SU-DHL-6 (cell line): ENCODE data around the gene MRAP2.

Experiments used
- H2AFZ ChIP-seq: fragments of 200-600 bp; sonication (generic); 2 replicates; pipeline ENCODE4 v1.6.1; 2014; ENCODE audit warnings: low read depth, mild to moderate bottlenecking, moderate library complexity, mixed read lengths, antibody characterized with exemption, low read length; ENCODE audit not compliant: severe bottlenecking
- H3F3A ChIP-seq: fragments of 200-600 bp; shearing (Covaris generic); 2 replicates; pipeline ENCODE4 v1.6.0; 2016; ENCODE audit warnings: antibody characterized with exemption, mild to moderate bottlenecking; ENCODE audit not compliant: insufficient read depth
- H3K27ac ChIP-seq: fragments of 200-600 bp; sonication (generic); 2 replicates; pipeline ENCODE4 v1.5.1; 2016; ENCODE audit warnings: low read depth, mild to moderate bottlenecking, low read length, moderate library complexity, mixed read lengths
- H3K27me3 ChIP-seq: fragments of 200-600 bp; sonication (generic), shearing (Covaris generic); 2 replicates; pipeline ENCODE4 v1.6.0; 2014; ENCODE audit warnings: mild to moderate bottlenecking, low read length
- H3K36me3 ChIP-seq: fragments of 200-600 bp; sonication (generic); 2 replicates; pipeline ENCODE4 v1.6.1; 2014; ENCODE audit warnings: mild to moderate bottlenecking, low read length, mixed read lengths
- H3K4me2 ChIP-seq: fragments of 300-600, 200-600 bp; shearing (Covaris generic), sonication (generic); 2 replicates; pipeline ENCODE4 v1.6.0; 2014; ENCODE audit warnings: low read length, low read depth, mild to moderate bottlenecking; ENCODE audit not compliant: poor library complexity, severe bottlenecking
- H3K4me3 ChIP-seq: fragments of 200-600 bp; sonication (generic); 2 replicates; pipeline ENCODE4 v1.5.1; 2014; ENCODE audit warnings: antibody characterized with exemption, low read length, mild to moderate bottlenecking, mixed read lengths; ENCODE audit not compliant: insufficient read depth, poor library complexity, severe bottlenecking
- H3K79me2 ChIP-seq: fragments of 200-600 bp; sonication (generic); 2 replicates; pipeline ENCODE4 v1.6.1; 2014; ENCODE audit warnings: mild to moderate bottlenecking, low read length, moderate library complexity; ENCODE audit not compliant: insufficient read depth
- H3K9ac ChIP-seq: fragments of 200-600 bp; sonication (generic); 2 replicates; pipeline ENCODE4 v1.7.0; 2014; ENCODE audit warnings: mild to moderate bottlenecking, low read length
- H3K9me2 ChIP-seq: fragments of 200-600 bp; sonication (generic); replicated peaks from 2 replicates; pipeline ENCODE4 v1.6.1; 2014; ENCODE audit warnings: low read length; ENCODE audit not compliant: insufficient read depth
- H3K9me3 ChIP-seq: fragments of 200-600 bp; sonication (generic); 2 replicates; pipeline ENCODE4 v1.6.1; 2014; ENCODE audit warnings: low read length, mixed read lengths; ENCODE audit not compliant: insufficient read depth
- H4K20me1 ChIP-seq: fragments of 200-600 bp; sonication (generic); 2 replicates; pipeline ENCODE4 v1.6.1; 2014; ENCODE audit warnings: low read depth, mild to moderate bottlenecking, antibody characterized with exemption, low read length, moderate library complexity, mixed read lengths
- EZH2phosphoT487 ChIP-seq: fragments of 200-600 bp; sonication (generic), shearing (Covaris generic); conservative IDR thresholded peaks from 2 replicates; pipeline ENCODE4 v1.6.1; 2018; ENCODE audit warnings: mild to moderate bottlenecking, antibody characterized with exemption, low read length, moderate library complexity, mixed read lengths
- TF ChIP-seq, protein P1 (sequence below): fragments of 200-600 bp; sonication (generic); IDR thresholded peaks from one replicate; pipeline ENCODE4 v1.5.1; 2017; ENCODE audit warnings: antibody characterized with exemption, mild to moderate bottlenecking, low read length, moderate library complexity; ENCODE audit not compliant: insufficient read depth, poor library complexity, severe bottlenecking

Gene MRAP2

DNA sequence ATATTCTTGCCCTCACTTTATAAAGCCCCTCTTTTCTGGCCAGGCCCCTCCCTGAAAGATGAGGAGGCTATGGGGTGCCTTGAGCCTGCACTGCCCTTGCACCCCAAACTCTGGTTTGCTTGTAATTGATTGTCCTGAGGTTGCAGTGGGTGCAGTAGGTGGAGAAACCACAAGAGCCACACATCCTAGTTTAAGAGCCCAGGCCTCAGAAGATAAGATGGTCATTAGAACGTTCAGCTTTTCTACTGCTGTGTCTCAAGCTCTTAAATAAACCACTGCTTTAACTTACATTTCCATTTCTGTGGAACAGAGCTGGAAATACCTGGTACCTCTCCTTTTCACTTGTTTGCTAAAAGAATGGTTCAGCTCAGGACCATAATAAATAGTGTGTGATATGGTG is 9.0 kb downstream of the MRAP2 start:
- Histone ChIP-seq H3K27ac (no peak overlapping the region), H3K36me3 (no peaks in the 10 kb centered on the region), H3K9ac (no peak overlapping the region), H3K79me2 (no peaks in the 10 kb centered on the region), H3K9me3 (no peaks in the 10 kb centered on the region), H3K4me3 (no peak overlapping the region), H3K9me2 (no peaks in the 10 kb centered on the region), H3K27me3 (no peaks in the 10 kb centered on the region), H3F3A (no peaks in the 10 kb centered on the region), H3K4me2 (no peak overlapping the region), H4K20me1 (no peaks in the 10 kb centered on the region), H2AFZ (no peak overlapping the region)
- TF ChIP-seq EZH2phosphoT487 = no peak
- TF ChIP-seq, protein P1, sequence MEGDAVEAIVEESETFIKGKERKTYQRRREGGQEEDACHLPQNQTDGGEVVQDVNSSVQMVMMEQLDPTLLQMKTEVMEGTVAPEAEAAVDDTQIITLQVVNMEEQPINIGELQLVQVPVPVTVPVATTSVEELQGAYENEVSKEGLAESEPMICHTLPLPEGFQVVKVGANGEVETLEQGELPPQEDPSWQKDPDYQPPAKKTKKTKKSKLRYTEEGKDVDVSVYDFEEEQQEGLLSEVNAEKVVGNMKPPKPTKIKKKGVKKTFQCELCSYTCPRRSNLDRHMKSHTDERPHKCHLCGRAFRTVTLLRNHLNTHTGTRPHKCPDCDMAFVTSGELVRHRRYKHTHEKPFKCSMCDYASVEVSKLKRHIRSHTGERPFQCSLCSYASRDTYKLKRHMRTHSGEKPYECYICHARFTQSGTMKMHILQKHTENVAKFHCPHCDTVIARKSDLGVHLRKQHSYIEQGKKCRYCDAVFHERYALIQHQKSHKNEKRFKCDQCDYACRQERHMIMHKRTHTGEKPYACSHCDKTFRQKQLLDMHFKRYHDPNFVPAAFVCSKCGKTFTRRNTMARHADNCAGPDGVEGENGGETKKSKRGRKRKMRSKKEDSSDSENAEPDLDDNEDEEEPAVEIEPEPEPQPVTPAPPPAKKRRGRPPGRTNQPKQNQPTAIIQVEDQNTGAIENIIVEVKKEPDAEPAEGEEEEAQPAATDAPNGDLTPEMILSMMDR = no peak

DNA sequence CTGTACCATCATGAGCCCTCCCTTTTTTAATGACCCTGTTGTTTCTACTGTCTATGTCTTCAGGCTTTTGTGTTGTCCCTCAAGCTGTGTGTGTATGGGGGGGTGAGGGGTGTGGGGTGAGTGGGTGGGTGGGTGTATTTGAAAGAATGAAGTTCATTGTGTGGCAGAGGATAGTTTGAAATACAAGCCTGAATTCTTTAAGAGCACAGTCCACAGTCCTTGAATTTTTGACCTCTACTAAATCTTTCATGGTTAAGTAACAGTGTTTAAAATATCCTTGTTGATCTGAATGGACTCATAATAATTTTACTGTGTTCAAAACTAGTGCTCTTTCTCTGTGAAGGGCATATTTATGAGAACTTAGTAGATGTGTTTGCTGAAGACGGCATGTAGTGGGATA is 10.0 kb downstream of the MRAP2 start:
- TF ChIP-seq, protein P1 = no peak
- no peak for TF ChIP-seq EZH2phosphoT487
- Histone ChIP-seq H3K27me3 (no peaks in the 10 kb centered on the region), H4K20me1 (no peaks in the 10 kb centered on the region), H3K9ac (no peak overlapping the region), H3K9me2 (no peaks in the 10 kb centered on the region), H3K36me3 (no peaks in the 10 kb centered on the region), H3K27ac (no peak overlapping the region), H3K4me3 (no peak overlapping the region), H3K79me2 (no peaks in the 10 kb centered on the region), H2AFZ (no peak overlapping the region), H3K9me3 (no peaks in the 10 kb centered on the region), H3K4me2 (no peak overlapping the region), H3F3A (no peaks in the 10 kb centered on the region)

DNA sequence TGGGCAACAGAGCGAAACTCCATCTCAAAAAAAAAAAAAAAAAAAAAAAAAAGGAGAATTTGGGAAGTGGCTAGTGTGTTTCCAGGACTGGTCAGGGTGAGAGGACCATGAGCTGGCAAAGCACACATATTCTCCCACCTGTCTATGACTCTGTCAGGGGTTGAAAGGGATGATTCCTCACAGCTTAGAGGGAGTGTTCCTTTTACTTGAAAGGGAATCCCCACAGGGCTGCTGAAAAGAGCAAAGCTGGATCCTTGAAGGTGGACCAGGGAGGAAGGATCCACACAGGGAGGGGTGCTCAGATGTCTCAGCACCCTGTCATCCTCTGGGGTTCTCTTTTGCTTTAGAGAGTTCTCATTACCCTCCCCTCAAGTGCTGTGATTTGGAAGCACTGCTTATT is 13.2 kb downstream of the MRAP2 start:
- TF ChIP-seq, protein P1 = no peak
- TF ChIP-seq EZH2phosphoT487 = no peak
- H3K9me2 ChIP-seq = no peaks in the 10 kb centered on the region
- H2AFZ ChIP-seq = no peak overlapping the region
- H3K4me3 ChIP-seq = no peak overlapping the region
- no peaks in the 10 kb centered on the region for H4K20me1 ChIP-seq
- H3K4me2 ChIP-seq = no peak overlapping the region
- H3K9me3 ChIP-seq = no peaks in the 10 kb centered on the region
- H3K36me3 ChIP-seq = no peaks in the 10 kb centered on the region
- no peak overlapping the region for H3K9ac ChIP-seq
- no peaks in the 10 kb centered on the region for H3K79me2 ChIP-seq
- no peaks in the 10 kb centered on the region for H3K27me3 ChIP-seq
- no peaks in the 10 kb centered on the region for H3F3A ChIP-seq
- H3K27ac ChIP-seq = no peak overlapping the region

DNA sequence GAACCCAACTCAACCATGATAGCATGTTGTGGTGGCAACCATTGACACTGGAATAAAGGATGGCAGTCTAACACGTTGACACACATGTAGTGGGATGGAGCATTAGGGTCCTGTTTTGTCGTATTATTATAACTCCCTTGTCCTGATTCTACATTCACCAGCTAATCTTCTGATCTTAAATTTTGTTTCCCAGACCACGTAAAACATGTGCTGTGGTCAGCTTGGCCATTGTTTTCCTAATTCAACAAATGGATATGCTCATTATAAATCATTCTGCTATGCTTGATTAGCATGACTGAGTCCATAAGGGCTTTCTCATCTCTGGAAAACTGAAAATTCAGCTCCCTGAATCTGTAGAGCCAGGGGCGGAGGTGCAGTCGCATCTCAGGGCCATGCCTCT is 15.0 kb downstream of the MRAP2 start:
- Histone ChIP-seq H2AFZ (no peak overlapping the region), H4K20me1 (no peaks in the 10 kb centered on the region), H3F3A (no peaks in the 10 kb centered on the region), H3K4me2 (no peak overlapping the region), H3K9me3 (no peaks in the 10 kb centered on the region), H3K9ac (no peak overlapping the region), H3K27ac (no peak overlapping the region), H3K9me2 (no peaks in the 10 kb centered on the region), H3K79me2 (no peaks in the 10 kb centered on the region), H3K36me3 (no peaks in the 10 kb centered on the region), H3K4me3 (no peak overlapping the region), H3K27me3 (no peaks in the 10 kb centered on the region)
- no peak for TF ChIP-seq EZH2phosphoT487
- TF ChIP-seq, protein P1 = no peak
